MM.1S (cell line): Measurements from ENCODE around the gene PEX16.

ENCODE experiments used
- EZH2 ChIP-seq: fragments of 300-600 bp; sonication (generic); optimal IDR thresholded peaks from 2 replicates; pipeline ENCODE3; 2017; ENCODE audit warnings: low read depth, mild to moderate bottlenecking, antibody characterized with exemption, low read length, mixed read lengths
- EZH2phosphoT487 ChIP-seq: fragments of 300-600 bp; sonication (generic); IDR thresholded peaks from 2 replicates; pipeline ENCODE4 v1.6.1; 2018; ENCODE audit warnings: antibody characterized with exemption, low read length
- TF ChIP-seq, protein P1 (sequence below): fragments of 300-600 bp; sonication (generic); IDR thresholded peaks from 2 replicates; pipeline ENCODE4 v1.5.1; 2016; ENCODE audit warnings: antibody characterized with exemption, low read length, mixed read lengths

- TF ChIP-seq EZH2 (no peak), EZH2phosphoT487 (no peak)
- TF ChIP-seq, protein P1, sequence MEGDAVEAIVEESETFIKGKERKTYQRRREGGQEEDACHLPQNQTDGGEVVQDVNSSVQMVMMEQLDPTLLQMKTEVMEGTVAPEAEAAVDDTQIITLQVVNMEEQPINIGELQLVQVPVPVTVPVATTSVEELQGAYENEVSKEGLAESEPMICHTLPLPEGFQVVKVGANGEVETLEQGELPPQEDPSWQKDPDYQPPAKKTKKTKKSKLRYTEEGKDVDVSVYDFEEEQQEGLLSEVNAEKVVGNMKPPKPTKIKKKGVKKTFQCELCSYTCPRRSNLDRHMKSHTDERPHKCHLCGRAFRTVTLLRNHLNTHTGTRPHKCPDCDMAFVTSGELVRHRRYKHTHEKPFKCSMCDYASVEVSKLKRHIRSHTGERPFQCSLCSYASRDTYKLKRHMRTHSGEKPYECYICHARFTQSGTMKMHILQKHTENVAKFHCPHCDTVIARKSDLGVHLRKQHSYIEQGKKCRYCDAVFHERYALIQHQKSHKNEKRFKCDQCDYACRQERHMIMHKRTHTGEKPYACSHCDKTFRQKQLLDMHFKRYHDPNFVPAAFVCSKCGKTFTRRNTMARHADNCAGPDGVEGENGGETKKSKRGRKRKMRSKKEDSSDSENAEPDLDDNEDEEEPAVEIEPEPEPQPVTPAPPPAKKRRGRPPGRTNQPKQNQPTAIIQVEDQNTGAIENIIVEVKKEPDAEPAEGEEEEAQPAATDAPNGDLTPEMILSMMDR = no peak
Measured at GRCh38 chr11:45879803-45880686, 37.6 kb downstream of the PEX16 start.
